IMR-90 (cell line): ENCODE results near the gene LRRC10B. TPM values are rescaled to one million over a fixed set of nuclear protein-coding genes. Genes with fewer than 3 reads are reported as not detected.

ENCODE experiments used
- ATAC-seq: fragments of 200-7000 bp; cut with Tn5 transposase; 2 replicates; pipeline ENCODE4 v1.9.1; 2020; ENCODE audit warnings: low read depth, mild to moderate bottlenecking, moderate library complexity
- BruUV-seq: library from RNA; stranded (reverse); fragments of 400-500 nt; replicated peaks from 2 replicates; lab custom pipeline; 2021; lab: Mats Ljungman, UMichigan
- CTCF ChIA-PET: fragments of 300-600 bp; formaldehyde crosslinking; extraction: SDS; loops from one replicate; lab custom pipeline; 2021; ENCODE audit warnings: antibody characterized with exemption; lab: Yijun Ruan, JAX
- POLR2A ChIA-PET: fragments of 300-600 bp; sonication (Branson Sonifier 250); formaldehyde crosslinking; loops from one replicate; lab custom pipeline; 2022; ENCODE audit warnings: antibody characterized with exemption; ENCODE audit not compliant: unreplicated experiment; lab: Charles Lee
- DNase-seq: peaks from one replicate; pipeline ENCODE4 v3.0.0; 2013
- H2AFZ ChIP-seq: replicated peaks from 2 replicates; pipeline ENCODE3; 2013; ENCODE audit warnings: low read length, mild to moderate bottlenecking; ENCODE audit not compliant: poor library complexity
- H2AK5ac ChIP-seq: 2 replicates; pipeline ENCODE4 v1.6.1; 2013; ENCODE audit warnings: low read depth, low read length, inconsistent platforms
- H2AK9ac ChIP-seq: replicated peaks from 2 replicates; pipeline ENCODE3; 2013; ENCODE audit warnings: mild to moderate bottlenecking, low read depth, low read length, moderate library complexity; ENCODE audit not compliant: poor library complexity
- H2BK120ac ChIP-seq: 2 replicates; pipeline ENCODE4 v1.6.1; 2013; ENCODE audit warnings: low read depth, low read length, inconsistent platforms
- H2BK15ac ChIP-seq: 3 replicates; pipeline ENCODE4 v1.6.1; 2013; ENCODE audit warnings: low read depth, low read length, inconsistent platforms
- H2BK20ac ChIP-seq: 2 replicates; pipeline ENCODE4 v1.6.1; 2013; ENCODE audit warnings: low read depth, mild to moderate bottlenecking, inconsistent platforms, low read length, moderate library complexity
- H2BK5ac ChIP-seq: 2 replicates; pipeline ENCODE4 v1.6.1; 2013; ENCODE audit warnings: mild to moderate bottlenecking, low read depth, low read length, inconsistent platforms; ENCODE audit not compliant: poor library complexity, severe bottlenecking
- H3K14ac ChIP-seq: replicated peaks from 2 replicates; pipeline ENCODE4 v1.6.1; 2013; ENCODE audit warnings: low read depth, low read length, inconsistent platforms
- H3K18ac ChIP-seq: 2 replicates; pipeline ENCODE4 v1.6.1; 2013; ENCODE audit warnings: low read depth, low read length, control low read depth
- H3K23ac ChIP-seq: 2 replicates; pipeline ENCODE4 v1.6.1; 2013; ENCODE audit warnings: low read depth, low read length, inconsistent platforms
- H3K27ac ChIP-seq: 2 replicates; pipeline ENCODE4 v1.5.1; 2013; ENCODE audit warnings: mild to moderate bottlenecking, control low read depth, low read length; ENCODE audit not compliant: insufficient read depth
- H3K27me3 ChIP-seq: 2 replicates; pipeline ENCODE4 v1.6.1; 2013; ENCODE audit warnings: low read length; ENCODE audit not compliant: control insufficient read depth, insufficient read depth
- H3K36me3 ChIP-seq: 2 replicates; pipeline ENCODE4 v1.6.1; 2013; ENCODE audit warnings: low read length, mixed read lengths; ENCODE audit not compliant: control insufficient read depth, insufficient read depth
- H3K4ac ChIP-seq: 2 replicates; pipeline ENCODE4 v1.6.1; 2013; ENCODE audit warnings: low read depth, low read length, inconsistent platforms
- H3K4me1 ChIP-seq: 2 replicates; pipeline ENCODE4 v1.6.1; 2013; ENCODE audit warnings: low read length, mixed read lengths; ENCODE audit not compliant: control insufficient read depth, insufficient read depth
- H3K4me2 ChIP-seq: 2 replicates; pipeline ENCODE4 v1.6.1; 2013; ENCODE audit warnings: low read depth, mild to moderate bottlenecking, control low read depth, low read length, moderate library complexity
- H3K4me3 ChIP-seq: 2 replicates; pipeline ENCODE4 v1.5.1; 2013; ENCODE audit warnings: low read depth, mild to moderate bottlenecking, control low read depth, low read length, moderate library complexity; ENCODE audit not compliant: insufficient read depth
- H3K56ac ChIP-seq: 2 replicates; pipeline ENCODE4 v1.6.1; 2013; ENCODE audit warnings: low read length, inconsistent platforms; ENCODE audit not compliant: insufficient read depth; ENCODE audit errors: extremely low read depth
- H3K79me1 ChIP-seq, 2 experiments: 2 replicates each; pipeline ENCODE4 v1.6.1; 2013; ENCODE audit warnings: low read length in 2 of 2, inconsistent platforms in 1 of 2, low read depth in 1 of 2
- H3K9ac ChIP-seq: 2 replicates; pipeline ENCODE4 v1.6.1; 2013; ENCODE audit warnings: low read depth, low read length, control low read depth
- H3K9me1 ChIP-seq: 2 replicates; pipeline ENCODE4 v1.6.1; 2013; ENCODE audit warnings: low read length, inconsistent platforms; ENCODE audit not compliant: insufficient read depth
- H3K9me3 ChIP-seq: 2 replicates; pipeline ENCODE4 v1.6.1; 2013; ENCODE audit warnings: low read length; ENCODE audit not compliant: control insufficient read depth, insufficient read depth
- H4K20me1 ChIP-seq: 2 replicates; pipeline ENCODE4 v1.6.1; 2013; ENCODE audit warnings: low read length, inconsistent platforms; ENCODE audit not compliant: insufficient read depth
- H4K5ac ChIP-seq: 2 replicates; pipeline ENCODE4 v1.6.1; 2013; ENCODE audit warnings: mild to moderate bottlenecking, low read depth, low read length, control low read depth
- H4K8ac ChIP-seq, 2 experiments: 2 replicates each; pipeline ENCODE4 v1.6.1; 2013; ENCODE audit warnings: low read depth in 2 of 2, low read length in 2 of 2, control low read depth in 1 of 2, inconsistent platforms in 1 of 2
- H4K91ac ChIP-seq: 2 replicates; pipeline ENCODE4 v1.6.1; 2013; ENCODE audit warnings: low read depth, low read length, inconsistent platforms; ENCODE audit not compliant: insufficient read depth
- CHD1 ChIP-seq: IDR thresholded peaks from 2 replicates; pipeline ENCODE4 v1.6.1; 2012; ENCODE audit warnings: low read depth, low read length, improper control_type of control experiment
- CTCF ChIP-seq: conservative IDR thresholded peaks from 2 replicates; pipeline ENCODE4 v1.5.1; 2012; ENCODE audit warnings: mild to moderate bottlenecking, low read depth, low read length, improper control_type of control experiment
- FOS ChIP-seq: fragments of 150-350 bp; IDR thresholded peaks from 2 replicates; pipeline ENCODE4 v1.6.1; 2016; ENCODE audit warnings: low read depth, low read length
- MAFK ChIP-seq: IDR thresholded peaks from 2 replicates; pipeline ENCODE4 v1.6.1; 2012; ENCODE audit warnings: low read depth, low read length, improper control_type of control experiment
- MAZ ChIP-seq: IDR thresholded peaks from 2 replicates; pipeline ENCODE4 v1.6.1; 2012; ENCODE audit warnings: low read depth, mild to moderate bottlenecking, low read length, improper control_type of control experiment, moderate library complexity, borderline replicate concordance
- RCOR1 ChIP-seq: IDR thresholded peaks from 2 replicates; pipeline ENCODE4 v1.6.1; 2012; ENCODE audit warnings: mild to moderate bottlenecking, low read length, improper control_type of control experiment; ENCODE audit not compliant: insufficient replicate concordance
- WGBS, 2 experiments: methylation state at CpG; one replicate each; pipeline versions ENCODE4 v1.1.5 to v1.1.7; 2013; ENCODE audit warnings: missing lambda C conversion rate in 2 of 2; ENCODE audit not compliant: insufficient read length in 1 of 2; ENCODE audit errors: extremely low coverage in 2 of 2; 5-methylcytosine and 5-hydroxymethylcytosine counted together
- dilution Hi-C: fragments of 300-500 bp; cut with HindIII; formaldehyde crosslinking; loops from one replicate; pipeline ENCODE4 v1.14.3; 2018; ENCODE audit warnings: low sequenced_read_pairs; ENCODE audit not compliant: unreplicated experiment
- in situ Hi-C: fragments of 300-500 bp; cut with MboI; formaldehyde crosslinking; loops from 3 replicates; pipeline ENCODE4 v1.14.3; 2019; ENCODE audit warnings: low sequenced_read_pairs, inconsistent platforms, mixed read lengths
- intact Hi-C: fragments of 100-400 bp; cut with micrococcal nuclease; formaldehyde crosslinking; loops from 2 replicates; pipeline ENCODE4 v1.10.0; 2022
- polyA plus RNA-seq, 3 experiments: library from polyadenylated mRNA; depleted of rRNA; stranded (reverse); fragments of >200 nt; gene quantifications; 2 replicates each; pipeline ENCODE4 v1.2.3, GENCODE V29; 2012; ENCODE audit warnings: low replicate concordance in 1 of 3
- total RNA-seq: library from RNA; depleted of rRNA; stranded (reverse); fragments of >200 nt; gene quantifications from 2 replicates; pipeline ENCODE4 v1.2.3, GENCODE V29; 2012
- TF ChIP-seq, protein P1 (sequence below): fragments of 150-350 bp; IDR thresholded peaks from 2 replicates; pipeline ENCODE4 v1.6.1; 2016; ENCODE audit warnings: low read depth, mild to moderate bottlenecking, low read length, moderate library complexity, borderline replicate concordance

LRRC10B gene
- total and polyA plus RNA-seq, 2 of the 4 experiments (the other 2 are of a cell fraction), result not detected

GRCh38 chr11:61468002-61468401 lies 40.5 kb upstream of the LRRC10B start:
- Histone ChIP-seq H4K5ac (no peak overlapping the region), H2AK9ac (no peak overlapping the region), H3K18ac (no peak overlapping the region), H2BK20ac (no peak overlapping the region), H3K4me3 (no peak overlapping the region), H4K20me1 (no peaks in the 10 kb centered on the region; the same call in 1 of the 2 replicates), H3K4me1 (no peaks in the 10 kb centered on the region), H4K91ac (no peak overlapping the region), H2AK5ac (no peak overlapping the region), H3K27ac (no peak overlapping the region), H3K4me2 (no peak overlapping the region), H3K9me3 (no peaks in the 10 kb centered on the region), H3K23ac (no peak overlapping the region), H3K4ac (no peak overlapping the region), H2BK5ac (no peak overlapping the region), H3K9me1 (peaks cover 12% of the 10 kb centered on the region; the same call in 1 of the 2 replicates), H4K8ac (no peak overlapping the region), H3K9ac (no peak overlapping the region), H3K14ac (no peak overlapping the region), H3K36me3 (peaks cover 12% of the 10 kb centered on the region), H3K27me3 (no peaks in the 10 kb centered on the region), H3K56ac (no peak overlapping the region), H2BK15ac (no peak overlapping the region), H2AFZ (no peak overlapping the region), H3K79me1 (peaks cover 0 to 3% of the 10 kb centered on the region in 2 experiments; a peak in 1 of 4 replicates), H2BK120ac (no peak overlapping the region)
- no TSS peak for BruUV-seq
- dilution Hi-C loops, result no loop called here
- POLR2A ChIA-PET, result no interaction called here
- TF ChIP-seq MAZ (no peak), CHD1 (no peak), RCOR1 (no peak), CTCF (no peak), FOS (no peak), MAFK (no peak)
- TF ChIP-seq, protein P1, sequence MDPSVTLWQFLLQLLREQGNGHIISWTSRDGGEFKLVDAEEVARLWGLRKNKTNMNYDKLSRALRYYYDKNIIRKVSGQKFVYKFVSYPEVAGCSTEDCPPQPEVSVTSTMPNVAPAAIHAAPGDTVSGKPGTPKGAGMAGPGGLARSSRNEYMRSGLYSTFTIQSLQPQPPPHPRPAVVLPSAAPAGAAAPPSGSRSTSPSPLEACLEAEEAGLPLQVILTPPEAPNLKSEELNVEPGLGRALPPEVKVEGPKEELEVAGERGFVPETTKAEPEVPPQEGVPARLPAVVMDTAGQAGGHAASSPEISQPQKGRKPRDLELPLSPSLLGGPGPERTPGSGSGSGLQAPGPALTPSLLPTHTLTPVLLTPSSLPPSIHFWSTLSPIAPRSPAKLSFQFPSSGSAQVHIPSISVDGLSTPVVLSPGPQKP, result no peak
- in situ Hi-C loops, result no loop called here
- intact Hi-C loops, result no loop called here
- 88% methylated on average over 3 of the region's 7 CpGs; no CpG with 5 or more reads in 1 of the 2 experiments for WGBS, 2 experiments
- DNase-seq, result no peak
- CTCF ChIA-PET, result no interaction called here
- ATAC-seq, result no peak
